Right renal pelvis (tissue), 4 donors: ENCODE data around the gene ATP11C. TPM values are rescaled to one million over a fixed set of nuclear protein-coding genes. Genes with fewer than 3 reads are reported as not detected.
"Not testable (repeated sequence)": the region's sequence is repeated elsewhere in the genome, so short reads cannot be mapped to it uniquely, and the experiment has no call there.

ENCODE experiments used
- DNase-seq, 4 donors: peaks; one replicate each; pipeline ENCODE4 v3.0.0-alpha.2; 2013; ENCODE audit warnings: low read depth in 4 of 4, low spot score in 3 of 4, missing footprints in 1 of 4
- polyA plus RNA-seq, 4 donors: library from polyadenylated mRNA; unstranded; fragments of 120-200 nt; gene quantifications; one replicate each; pipeline ENCODE4 v1.2.1, GENCODE V29; 2013; ENCODE audit not compliant: insufficient read length in 4 of 4

Gene ATP11C
- polyA plus RNA-seq, 4 donors: 37.0 to 45.6 (median 41.3) TPM

DNA sequence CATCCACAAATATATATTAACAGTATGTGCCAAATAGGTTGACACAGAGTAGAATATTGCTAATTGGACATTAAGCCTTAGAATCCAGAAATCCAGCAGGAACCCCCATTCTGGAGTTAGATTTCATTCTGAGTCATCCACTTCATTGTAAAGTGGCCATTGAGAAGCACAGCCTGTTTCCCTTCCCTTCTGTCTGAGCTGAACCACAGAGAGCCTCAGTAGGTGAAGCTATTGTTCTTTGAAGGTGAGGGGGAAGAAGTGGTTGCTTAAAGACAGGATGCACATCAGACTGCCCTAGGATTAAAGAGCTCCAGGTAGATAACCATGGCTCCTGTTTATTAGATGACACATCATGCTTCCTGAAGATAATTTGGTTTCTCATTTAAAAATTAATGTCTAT, 194.3 kb downstream of the ATP11C start:
- no peak for DNase-seq

DNA sequence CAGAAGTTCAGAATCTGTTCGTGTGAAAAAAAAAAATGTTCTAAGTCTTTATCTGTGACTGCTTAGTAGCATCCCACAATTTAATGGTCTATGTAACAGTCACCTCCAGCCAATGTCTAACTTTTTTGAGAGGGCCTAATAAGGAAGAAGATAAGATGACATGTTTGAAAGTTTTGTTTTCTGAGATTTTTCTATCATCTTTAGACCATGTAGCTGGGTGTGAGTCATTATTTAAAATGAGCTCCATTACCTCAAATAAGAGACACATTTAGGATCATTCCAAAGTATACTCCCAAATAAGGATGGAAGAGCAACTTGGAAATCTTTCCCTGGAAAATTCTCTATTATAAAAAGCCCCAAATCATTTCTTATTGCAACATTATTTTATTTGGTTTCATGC, 196.7 kb downstream of the ATP11C start:
- DNase-seq: no peak

DNA sequence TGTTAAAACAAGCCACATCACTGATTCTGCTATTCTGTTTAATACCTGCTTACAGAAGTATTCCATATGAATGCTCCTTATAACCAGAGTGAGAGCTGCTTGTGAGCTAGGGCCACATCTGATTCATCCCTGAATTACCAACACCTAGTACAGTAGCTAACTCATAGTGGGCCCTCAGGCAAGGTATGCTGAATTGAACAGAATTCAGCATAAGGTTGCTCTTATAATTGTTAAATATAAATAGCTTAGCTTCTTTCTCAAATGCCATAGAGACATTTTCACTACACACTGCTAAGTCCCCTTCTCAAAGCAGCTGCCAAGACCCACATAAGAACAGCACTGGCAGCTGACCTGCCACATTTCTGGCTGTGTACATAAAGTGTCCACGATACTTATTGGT, 197.9 kb downstream of the ATP11C start:
- no peak for DNase-seq

DNA sequence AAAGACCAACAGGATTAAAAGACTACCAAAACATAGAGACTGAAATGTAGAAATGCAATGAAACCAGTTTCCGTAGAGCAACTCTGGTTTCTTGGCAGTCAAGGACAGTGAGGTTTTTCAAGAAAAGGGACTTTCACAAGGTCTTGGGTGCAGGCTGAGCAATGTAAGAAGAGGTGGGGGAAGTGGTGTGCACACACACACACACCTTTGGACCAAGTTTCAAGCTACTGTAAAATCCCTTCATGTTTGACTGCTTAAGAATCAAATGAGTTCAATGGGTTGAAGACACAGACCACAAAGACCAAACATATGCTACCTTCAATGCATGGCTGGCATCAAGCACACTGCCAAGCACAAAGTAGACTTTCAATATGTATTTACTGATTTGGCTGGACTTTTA, 207.1 kb downstream of the ATP11C start:
- no peak for DNase-seq

DNA sequence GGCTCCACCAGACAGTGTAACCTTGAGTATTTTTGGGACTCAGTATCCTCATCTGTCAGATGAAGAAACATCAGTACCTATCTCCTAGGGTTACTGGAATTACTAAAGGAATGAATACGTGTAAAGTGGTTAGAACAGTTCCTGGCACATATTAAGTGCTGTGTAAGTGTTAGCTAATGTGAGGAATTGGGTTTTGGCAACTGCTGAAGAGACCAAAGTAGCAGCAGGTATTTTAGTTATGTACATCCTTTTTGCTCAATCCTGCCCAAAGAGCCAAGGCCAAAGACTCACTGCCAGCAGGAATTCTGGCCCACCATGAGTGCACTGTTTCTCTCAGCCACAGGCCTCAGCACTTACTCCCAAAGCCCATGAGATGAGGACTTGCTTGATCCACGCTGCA, 208.2 kb downstream of the ATP11C start:
- DNase-seq: no peak

DNA sequence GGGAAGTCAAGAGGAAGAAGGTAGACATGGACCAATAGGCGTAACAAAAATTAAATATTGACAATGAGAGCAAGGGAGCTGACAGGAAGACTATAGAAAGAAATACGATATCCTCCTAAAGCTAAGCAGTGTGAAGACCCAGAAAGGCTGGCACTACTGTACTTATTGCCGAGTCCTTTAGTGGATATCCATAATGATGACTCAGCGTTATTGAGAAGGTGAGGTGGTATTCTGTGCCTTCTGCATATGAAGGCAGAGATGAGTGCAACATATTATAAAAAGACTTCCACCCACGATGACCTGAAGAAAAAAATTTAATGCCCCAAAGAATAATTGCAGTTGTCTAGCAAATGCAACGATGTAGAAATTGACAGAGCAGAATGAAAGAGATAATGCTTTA, 211.9 kb downstream of the ATP11C start:
- DNase-seq: no peak

DNA sequence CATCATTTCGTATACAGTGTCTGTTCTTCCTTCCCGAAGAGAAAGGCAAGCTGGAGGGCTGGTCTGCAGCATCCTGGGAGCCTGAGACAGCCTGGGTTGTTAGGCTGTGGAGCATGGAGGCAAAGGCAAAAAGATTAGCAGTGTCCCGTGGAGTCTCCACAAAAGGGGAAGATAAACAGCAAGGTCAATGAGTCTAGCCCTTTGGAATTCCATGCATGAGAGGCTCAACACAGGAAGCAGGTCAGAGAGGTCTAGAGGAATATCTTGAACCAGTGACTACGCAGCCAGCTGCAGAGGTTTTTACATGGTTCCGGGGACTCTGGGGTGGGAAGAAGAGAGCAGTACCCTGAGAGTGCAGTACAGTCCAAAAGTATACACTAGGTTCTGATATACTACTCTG, 212.7 kb downstream of the ATP11C start:
- no peak for DNase-seq

DNA sequence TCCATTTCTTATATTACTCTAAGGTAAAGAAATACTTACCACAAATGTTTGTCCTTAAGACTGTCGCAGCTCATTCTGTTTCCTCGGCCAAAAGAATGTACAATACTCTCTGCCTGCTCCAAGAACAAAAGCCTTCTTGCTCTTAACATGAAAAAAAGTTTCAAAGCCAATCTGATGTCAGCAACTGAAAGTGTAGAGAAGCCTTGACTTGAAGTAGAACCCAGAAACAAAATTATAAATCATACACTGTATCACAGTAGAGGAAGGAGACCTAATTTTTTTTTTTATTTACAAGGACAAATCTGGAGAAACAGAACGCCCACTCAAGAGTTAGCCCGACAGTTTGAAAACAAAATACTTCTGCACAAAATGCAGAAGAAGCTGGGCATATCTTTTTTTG, 224.8 kb downstream of the ATP11C start, which contains the start of gene MCF2:
MCF2 (minus strand) TSS at position 101 of the 400 bp plus-strand sequence. CDS start 56,423 bp downstream, outside the sequence.
- no peak for DNase-seq

DNA sequence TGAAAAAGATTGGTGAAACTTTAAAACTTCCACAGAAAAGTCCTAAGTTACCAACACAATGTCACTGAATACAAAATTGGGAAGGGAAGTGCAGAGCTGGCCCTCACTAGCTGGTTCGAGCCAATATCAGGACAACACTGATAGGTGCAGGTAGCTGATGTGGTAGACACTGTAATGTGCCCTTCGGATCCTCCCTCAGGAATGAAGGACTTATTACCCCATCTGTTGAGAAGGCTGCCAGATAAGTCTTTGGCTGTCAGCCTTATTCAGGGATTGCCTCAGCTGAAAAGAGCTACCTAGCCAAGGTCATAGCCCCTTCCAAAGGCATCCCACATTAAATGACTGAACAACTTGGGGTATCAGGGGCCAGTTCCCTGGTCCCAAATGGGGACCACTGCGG, 230.2 kb downstream of the ATP11C start:
- DNase-seq: no peak

DNA sequence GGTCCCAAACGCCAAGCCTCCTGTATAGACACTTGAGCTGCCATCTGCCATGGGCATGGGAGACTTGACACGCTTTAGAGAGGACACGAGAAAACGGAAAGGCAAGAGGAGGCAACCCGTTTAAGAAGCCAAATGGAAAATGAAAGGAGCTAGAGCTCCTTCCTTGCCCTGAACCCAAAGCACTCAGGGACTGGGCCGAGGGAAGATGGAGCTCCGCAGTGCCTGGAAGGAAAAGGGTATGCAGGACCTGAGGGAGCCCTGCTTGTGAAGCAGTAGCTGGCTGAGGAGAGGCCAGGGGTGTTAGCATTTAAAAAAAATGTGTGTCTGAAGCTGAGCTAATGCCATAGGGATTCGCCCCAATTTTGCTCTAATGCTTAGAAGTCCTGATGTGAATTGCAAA, 239.9 kb downstream of the ATP11C start:
- no peak for DNase-seq

DNA sequence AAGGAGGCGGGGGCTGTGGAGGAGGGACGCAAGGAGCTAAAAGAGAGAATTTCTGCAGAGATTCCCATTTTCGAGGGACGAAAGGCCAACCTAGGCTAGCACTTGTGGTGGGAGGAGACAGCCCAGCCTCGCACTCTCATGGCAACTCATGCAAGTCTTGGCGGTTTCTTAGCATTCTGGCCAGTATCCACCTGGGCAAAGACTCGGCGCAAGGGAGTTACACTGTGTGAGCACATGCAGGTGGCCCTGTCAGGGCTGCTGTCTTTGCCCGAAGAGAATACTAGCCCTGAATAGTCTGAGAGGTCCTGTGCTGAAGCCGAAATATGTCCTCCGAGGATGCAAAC, 240.4 kb downstream of the ATP11C start:
- DNase-seq: no peak

DNA sequence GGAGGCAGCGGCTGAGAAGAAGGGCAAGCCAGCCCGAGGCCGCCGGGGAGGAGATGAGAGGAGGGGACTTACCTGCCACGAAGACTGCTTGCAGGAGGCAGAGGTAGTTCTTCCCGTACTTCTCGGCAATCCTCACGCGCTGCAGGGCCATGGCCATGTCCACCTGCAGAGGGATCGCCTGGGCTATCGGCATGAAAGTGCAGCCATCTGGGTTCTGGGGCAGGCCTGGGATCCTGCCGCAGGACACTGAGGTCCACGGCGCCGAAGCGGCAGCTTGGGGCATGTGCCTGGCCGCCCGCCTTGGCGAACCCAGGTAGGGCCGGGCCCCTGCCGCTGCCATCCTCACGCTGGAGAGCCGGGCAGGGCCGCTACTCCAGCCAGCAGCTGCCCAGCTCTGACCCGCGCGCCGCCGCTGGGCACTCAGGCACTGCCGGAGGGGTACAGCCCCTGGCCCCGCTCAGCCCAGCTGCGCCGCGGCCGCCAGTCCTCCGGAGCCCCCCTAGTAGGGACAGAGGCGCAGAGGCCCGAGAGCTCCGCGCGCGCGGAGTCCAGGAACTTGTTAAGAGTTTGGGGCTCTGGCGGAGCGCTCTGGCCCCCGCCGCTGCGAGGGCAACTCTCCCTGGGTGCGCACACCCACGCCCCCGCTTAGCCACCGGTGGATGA, 240.9 kb downstream of the ATP11C start:
- no peak for DNase-seq

DNA sequence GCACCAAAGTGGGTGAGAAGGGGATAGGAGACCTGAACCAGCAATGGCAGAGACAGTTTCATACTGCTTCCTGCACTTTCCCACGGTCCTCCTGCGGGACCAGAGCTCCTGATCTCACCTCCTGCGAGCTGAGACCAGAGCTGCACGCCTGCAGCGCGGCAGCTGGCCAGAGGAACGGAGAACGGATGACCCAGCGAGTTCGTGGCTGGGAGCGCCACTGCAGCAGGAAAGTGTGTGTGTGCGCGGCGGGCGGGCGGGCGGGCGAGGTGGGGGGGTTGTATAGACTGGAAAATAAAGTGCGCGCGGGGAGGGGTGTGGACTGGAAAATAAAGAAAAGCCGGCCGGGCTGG, 241.4 kb downstream of the ATP11C start:
- no peak for DNase-seq

DNA sequence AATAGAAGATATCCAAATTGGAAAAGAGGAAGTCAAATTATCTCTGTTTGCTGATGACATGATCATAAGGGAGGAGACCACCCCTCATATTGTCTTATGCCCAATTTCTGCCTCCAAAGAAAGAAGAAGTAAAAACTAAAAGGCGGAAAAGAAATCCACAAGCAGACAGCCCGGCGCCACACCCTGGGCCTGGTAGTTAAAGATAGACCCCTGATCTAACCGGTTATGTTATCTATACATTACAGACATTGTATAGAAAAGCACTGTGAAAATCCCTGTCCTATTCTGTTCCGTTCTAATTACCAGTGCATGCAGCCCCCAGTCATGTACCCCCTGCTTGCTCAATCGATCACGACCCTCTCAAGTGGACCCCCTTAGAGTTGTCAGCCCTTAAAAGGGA, 247.7 kb downstream of the ATP11C start:
- DNase-seq: not testable (repeated sequence)

DNA sequence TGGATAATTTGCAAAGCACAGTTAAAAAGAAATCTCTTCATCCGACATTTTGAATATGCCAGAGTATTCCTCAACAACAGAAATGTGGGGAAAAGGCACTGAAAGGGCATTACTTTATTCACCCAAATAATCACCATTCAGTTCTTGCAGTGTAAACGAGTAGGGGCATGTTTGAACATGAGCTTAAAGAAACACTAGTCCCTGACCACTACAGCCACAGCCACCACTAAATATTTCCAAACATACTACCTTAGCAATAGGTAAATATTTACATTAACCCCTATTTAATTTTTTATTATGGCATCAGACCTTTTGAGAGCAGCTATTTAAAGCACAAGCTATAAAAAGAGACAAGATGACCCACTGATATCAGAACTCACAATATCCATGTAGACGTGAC, 252.5 kb downstream of the ATP11C start:
- no peak for DNase-seq

Other genes starting within 250 kb of the ATP11C start
- 1 to 10 TPM in 3 of 4 donors, under 1 TPM in 1; 0.75 to 1.2 (median 1.1) TPM for gene MCF2, start 224.9 kb downstream of the ATP11C start, polyA plus RNA-seq
- not detected for gene CXorf66, start 32.5 kb upstream of the ATP11C start, polyA plus RNA-seq